ENCODE results near the gene STXBP6.

DNA sequence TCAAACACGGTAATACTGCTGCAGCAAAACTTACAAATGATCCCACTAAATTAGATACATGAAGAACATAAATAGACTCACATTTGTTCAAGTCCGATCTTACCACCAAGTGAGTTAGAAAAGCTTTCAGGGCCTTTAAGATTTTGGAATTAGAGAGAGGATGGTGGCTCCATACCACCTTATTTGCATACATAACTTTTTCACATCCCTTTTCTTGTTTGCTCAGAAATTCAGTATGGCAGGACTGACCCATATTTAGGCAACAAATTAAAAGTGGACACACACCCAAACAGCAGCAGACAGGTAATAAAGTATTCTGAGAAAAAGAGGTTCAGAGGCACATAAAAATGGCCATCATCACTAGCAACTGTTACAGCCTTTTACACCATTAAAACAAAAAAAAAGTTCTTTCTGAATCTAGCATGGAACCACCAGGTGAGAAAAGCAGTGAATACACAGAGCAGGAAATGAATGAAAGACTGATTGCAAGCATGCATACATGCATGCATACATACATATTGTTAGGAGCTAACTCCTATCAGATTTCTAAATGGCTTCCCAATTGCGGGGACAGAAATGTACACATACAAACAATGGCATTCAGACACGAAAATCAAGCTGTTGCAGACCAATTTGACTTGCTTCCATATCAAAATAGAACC is 23.3 kb downstream of the STXBP6 start:
- TF ChIP-seq, protein P1, sequence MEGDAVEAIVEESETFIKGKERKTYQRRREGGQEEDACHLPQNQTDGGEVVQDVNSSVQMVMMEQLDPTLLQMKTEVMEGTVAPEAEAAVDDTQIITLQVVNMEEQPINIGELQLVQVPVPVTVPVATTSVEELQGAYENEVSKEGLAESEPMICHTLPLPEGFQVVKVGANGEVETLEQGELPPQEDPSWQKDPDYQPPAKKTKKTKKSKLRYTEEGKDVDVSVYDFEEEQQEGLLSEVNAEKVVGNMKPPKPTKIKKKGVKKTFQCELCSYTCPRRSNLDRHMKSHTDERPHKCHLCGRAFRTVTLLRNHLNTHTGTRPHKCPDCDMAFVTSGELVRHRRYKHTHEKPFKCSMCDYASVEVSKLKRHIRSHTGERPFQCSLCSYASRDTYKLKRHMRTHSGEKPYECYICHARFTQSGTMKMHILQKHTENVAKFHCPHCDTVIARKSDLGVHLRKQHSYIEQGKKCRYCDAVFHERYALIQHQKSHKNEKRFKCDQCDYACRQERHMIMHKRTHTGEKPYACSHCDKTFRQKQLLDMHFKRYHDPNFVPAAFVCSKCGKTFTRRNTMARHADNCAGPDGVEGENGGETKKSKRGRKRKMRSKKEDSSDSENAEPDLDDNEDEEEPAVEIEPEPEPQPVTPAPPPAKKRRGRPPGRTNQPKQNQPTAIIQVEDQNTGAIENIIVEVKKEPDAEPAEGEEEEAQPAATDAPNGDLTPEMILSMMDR (IDR thresholded peaks at IDR 0.05; ENCODE audit: low read depth, low read length, poor library complexity, severe bottlenecking) = no peak
- no peak for TF ChIP-seq EZH2phosphoT487 (IDR thresholded peaks at IDR 0.05; ENCODE audit: borderline replicate concordance, low read length)
